NCI-H2171 (cell line): ENCODE measurements around the gene GYPA.
"Not testable (repeated sequence)": the region's sequence is repeated elsewhere in the genome, so short reads cannot be mapped to it uniquely, and the experiment has no call there.

Source experiments
- DNase-seq: peaks from one replicate; lab custom pipeline; 2025; lab: John Stamatoyannopoulos, UW

The GYPA gene

GRCh38 chr4:144140594-144141295 is at the start of gene GYPA:
TSS of gene GYPA (minus strand) at chr4:144140718. CDS start at chr4:144140635, 83 bp downstream.
- DNase-seq = not testable (repeated sequence)

DNA sequence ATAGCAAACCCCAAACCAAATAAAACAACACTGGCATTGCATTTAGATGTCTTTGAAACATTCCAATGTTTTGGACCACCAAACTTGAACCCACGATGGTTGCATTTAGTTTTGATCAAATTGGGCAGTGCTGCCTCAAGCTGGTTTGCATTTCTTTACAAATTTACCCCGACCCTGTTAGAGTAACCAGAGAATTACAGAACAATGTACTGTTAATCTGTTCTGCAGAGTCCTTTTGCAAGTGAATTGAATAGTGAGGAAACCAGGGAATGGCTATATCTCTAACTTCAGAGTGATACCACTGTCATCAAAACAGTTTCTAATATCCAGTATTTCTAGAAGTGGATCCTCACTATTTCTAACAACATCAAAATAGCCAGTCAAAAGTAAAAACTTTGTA is 49.5 kb upstream of the GYPA start:
- no peak for DNase-seq

GRCh38 chr4:144189121-144189520 is 48.6 kb upstream of the GYPA start:
- no peak for DNase-seq

GRCh38 chr4:144185086-144185485 is 44.6 kb upstream of the GYPA start:
- DNase-seq = no peak

DNA sequence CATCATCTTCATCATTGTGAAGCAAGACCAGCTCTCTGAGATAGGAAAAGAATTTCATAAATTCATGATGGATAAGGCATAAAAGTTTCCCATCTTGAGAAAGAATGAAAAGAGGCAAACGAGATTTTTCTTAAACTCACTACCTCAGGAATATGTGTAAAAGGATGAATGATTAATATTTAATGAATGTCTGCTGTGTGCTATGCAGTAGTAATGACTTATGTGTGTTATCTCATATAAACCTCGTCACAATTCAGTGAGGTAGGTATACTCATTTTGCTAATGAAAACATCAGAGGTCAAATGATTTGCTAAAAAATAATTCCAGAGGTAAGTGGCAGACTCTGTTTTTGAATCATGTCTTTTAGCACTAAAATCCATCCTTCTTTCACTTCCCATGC is 42.6 kb upstream of the GYPA start:
- no peak for DNase-seq

GRCh38 chr4:144181391-144181790 is 40.9 kb upstream of the GYPA start:
- no peak for DNase-seq

DNA sequence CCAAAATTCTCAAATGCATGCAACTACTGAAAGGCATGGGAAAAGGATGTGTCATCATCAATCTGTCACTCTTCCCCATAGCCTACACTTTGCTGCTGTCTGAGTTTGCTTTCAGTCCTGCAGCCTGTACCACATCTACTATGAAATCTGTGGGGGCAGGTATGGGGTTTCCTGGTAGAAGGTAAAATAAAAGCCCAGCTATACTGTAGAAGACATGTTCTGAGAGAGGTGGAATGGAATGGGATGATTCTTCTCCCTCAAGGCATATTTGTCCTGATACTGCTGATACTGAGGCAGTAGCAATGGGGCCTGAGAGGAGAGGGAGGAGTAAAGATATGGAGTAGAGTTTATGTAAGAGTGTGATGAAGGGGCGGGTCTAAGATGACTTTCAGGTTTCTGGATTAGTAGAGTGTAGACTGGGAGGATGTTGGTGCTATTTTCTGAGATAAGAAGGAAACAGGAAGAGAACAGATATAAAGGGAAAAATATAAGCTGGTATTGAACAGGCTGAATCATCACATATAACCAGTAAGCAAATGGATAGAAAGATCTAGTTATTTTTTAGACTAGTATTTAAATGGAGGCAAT is 38.7 kb upstream of the GYPA start:
- no peak for DNase-seq

GRCh38 chr4:144178414-144178813 is 37.9 kb upstream of the GYPA start:
- no peak for DNase-seq

GRCh38 chr4:144176476-144176875 is 36.0 kb upstream of the GYPA start:
- no peak for DNase-seq

- DNase-seq = peak; percentile 0
Measured at GRCh38 chr4:144174401-144175067, 34.0 kb upstream of the GYPA start.

DNA sequence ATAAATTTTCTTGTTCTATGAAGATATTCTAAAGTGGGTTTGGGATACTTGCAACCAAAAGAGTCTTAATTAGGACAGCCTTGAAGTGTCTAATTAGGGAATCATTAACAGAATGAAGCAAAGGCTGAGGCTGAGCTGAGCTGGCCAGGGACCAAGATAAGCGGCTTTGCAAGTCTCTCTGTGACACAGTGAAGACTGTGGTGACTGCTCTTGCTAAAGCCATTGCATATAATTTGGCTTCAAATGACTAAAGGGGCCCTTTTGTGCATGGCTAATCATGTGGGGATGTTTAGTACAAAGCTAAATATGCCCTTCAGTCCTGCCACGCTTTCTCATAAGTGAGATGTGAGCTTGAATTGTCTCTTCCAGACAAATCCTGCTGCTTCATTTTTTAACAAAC is 31.2 kb upstream of the GYPA start:
- DNase-seq = no peak

DNA sequence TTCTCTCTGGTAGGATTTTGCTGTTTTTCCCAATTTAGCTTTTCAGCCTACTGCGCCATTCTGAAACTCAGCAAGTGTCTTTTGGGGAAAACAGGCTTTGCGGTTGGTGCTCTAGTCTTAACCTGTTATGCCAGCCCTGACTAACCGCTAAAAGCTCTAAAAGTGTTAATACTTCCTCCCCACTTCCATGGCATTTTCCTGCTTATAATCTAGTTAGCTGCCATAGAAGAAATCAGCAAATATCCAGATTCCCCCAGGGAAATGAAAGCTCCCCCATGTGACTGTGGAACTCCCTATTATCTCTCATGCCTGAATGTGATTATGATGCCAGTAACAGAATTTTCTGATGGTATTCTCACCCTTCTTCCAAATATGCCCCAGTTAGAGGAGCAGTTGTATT is 28.7 kb upstream of the GYPA start:
- no peak for DNase-seq

DNA sequence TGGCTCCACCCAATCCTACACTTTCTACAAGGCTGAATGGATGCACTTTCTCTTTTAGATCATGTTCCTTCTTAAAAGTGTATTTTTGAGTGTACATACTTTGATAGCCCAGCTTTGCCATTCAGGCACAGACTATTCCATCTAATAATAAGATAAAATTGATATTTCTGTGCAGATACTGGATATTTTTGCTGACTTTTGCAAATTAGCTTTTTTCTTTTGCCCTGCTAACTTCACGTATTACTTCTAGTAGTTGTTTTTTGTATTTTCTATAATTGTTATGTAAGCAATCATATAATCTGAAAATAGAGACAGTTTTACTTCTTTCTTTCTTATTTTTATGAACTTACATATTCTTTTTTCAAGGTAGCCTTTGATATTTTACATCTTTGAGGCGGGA is 13.5 kb upstream of the GYPA start:
- DNase-seq = no peak

DNA sequence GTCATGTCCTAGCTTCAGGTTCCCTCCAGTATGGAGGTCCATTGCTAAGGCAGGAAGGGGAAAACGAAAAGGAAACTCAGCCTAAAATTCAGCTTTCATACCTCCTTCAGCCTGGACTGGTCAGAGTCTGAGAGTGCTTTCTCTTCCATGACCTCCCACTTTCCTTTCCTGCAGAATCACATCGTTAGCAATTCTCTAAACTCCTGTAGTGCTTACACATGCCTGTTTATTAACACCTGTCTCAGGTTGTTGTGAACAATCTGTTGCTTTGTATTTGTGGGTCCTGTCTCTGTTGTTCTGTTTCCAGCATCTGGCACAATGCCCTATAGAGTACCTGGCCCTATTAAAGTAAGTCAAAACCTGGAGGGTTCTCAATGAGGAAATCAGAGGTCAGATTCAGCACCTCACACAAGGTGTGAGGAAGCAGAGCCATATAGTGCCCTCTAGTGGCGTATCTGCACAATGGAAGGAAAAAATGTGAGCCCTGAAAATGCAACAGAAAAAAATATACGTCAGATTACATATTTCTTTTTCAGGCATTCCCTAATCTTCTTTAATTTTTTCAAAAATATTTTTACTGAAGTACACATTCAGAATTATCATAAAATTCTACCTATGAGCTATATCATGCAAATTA is 2.3 kb upstream of the GYPA start:
- DNase-seq = not testable (repeated sequence)

DNA sequence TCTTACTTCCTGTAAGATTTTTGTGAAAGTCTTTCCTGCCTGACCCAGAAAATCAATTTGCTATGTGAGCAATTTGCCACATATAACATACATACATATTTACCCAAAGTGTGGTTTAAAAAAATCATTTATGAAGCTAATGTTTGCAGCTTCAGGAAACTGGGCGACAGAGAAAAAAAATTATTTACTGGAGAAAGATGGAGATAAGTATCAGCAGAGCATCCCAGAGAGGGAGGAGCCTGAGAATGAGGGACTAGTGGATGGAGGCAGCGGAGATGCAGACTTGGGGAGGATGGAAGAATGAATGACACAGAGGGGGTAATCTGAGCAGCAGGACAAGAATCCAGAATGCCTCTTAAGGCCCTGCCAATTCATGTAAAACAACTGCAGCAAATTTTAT is 975 bp upstream of the GYPA start:
- no peak for DNase-seq

DNA sequence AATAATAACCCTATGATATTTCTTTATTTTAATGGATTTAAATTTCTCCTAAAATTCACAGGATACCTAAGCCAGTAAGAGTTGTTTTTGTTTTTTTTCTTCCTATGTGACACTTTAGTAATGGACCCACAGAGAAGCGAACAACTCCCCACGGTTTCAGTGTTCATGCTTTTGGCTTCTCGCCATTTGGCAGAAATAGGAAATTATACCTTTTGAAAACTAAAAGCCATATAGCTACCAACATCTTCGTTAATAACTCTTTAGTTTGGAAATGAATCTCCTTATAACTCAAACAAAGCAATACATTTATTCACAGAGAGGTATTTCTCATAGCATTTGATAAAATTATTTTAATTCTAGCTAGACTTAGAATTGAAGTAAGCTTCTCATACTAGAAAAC is 527 bp downstream of the GYPA start:
- DNase-seq = not testable (repeated sequence)

DNA sequence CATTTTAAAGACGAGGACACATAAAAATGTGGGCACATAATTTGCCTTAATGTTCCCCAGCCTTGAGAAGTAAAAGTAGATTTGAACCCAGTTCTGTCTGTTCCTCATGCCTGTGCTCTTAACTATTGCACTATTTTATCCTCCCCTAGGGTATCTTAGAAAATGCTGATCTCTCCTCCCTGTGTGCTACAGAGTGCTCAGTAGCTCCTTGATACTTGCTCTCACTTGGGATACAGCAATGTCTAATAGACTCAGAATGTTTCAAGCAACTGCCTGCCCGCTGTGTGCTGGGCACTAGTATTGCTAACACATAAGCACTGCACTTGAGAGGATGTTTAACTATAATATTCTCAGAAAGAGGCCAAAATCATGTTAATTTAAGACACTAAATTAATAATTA is 971 bp downstream of the GYPA start:
- DNase-seq = not testable (repeated sequence)

DNA sequence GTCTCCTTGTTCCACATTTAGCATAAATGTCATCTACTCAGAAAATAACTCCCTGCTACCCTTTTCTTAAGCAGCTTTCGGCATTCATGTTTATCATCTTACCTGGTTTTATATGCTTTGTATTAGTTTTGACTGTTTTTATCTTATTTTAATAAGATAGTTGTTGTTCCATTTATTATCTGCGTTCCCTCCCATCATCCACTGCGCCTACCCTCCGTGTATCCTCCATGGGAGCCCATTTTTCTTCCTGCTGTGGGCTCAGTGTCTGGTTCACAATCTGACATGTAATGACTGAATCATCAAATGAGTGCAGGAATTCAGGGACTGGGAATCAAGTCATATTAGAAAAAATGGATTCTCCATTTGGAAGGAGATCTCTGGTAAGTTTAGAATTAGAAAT is 2.3 kb downstream of the GYPA start:
- DNase-seq = not testable (repeated sequence)

DNA sequence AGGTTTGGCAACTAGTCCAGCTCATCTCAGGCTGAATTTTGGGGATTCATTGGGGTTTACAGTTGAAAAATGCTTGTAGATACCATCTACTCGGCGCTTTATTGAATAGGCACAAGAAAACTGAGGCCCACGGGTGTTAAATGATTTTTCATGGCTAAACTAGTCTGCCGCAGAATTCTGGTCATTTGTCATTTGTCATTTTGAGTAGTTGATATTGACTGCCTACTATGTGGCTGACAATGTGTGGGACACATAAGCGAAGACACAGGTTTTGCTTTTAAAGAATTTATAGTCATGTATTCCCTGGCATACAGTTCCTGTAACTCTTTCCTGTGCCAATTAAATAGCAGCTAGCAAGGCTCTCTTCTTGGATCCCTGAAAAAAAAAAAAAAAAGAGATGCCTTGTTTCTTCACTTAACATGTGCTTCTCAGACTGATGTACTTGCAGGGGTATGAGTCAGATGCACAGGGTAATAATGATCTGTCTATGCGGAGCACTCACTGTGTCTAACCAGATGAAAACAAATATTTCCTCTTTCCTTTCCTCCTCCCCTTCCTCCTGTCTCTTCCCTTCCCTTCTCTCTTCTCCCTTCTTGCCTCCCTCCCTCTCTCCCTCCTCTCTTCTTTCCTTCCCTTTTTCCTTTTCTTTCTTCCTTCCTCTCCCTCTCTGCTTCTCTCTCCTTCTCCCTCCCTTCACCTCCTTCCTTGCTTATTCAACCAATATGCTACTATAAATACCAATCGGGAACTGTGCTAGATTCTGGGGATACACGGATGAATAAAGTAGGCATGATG is 3.2 kb downstream of the GYPA start:
- not testable (repeated sequence) for DNase-seq

GRCh38 chr4:144136189-144136588 is 4.3 kb downstream of the GYPA start:
- DNase-seq = not testable (repeated sequence)

- not testable (repeated sequence) for DNase-seq
Measured at GRCh38 chr4:144130167-144130566, 10.4 kb downstream of the GYPA start.

- not testable (repeated sequence) for DNase-seq
Measured at GRCh38 chr4:144129336-144129875, 11.1 kb downstream of the GYPA start.
